GM19023 (cell line): Measurements from ENCODE around the gene FOXO1.

ENCODE experiments used
- ATAC-seq: cut with Tn5 transposase; IDR thresholded peaks from one replicate; pipeline ENCODE4 v1.9.1; 2021; ENCODE audit warnings: mild to moderate bottlenecking, moderate library complexity; ENCODE audit not compliant: unreplicated experiment

FOXO1 gene

GRCh38 chr13:40640202-40640601, 26.2 kb downstream of the FOXO1 start:
- ATAC-seq = no peak

GRCh38 chr13:40639221-40639681, 27.2 kb downstream of the FOXO1 start:
- ATAC-seq = no peak

- no peak for ATAC-seq
Measured at GRCh38 chr13:40637643-40638042, 28.8 kb downstream of the FOXO1 start.

- ATAC-seq = no peak
Measured at GRCh38 chr13:40635315-40635995, 31.0 kb downstream of the FOXO1 start.

GRCh38 chr13:40632915-40633314, 33.5 kb downstream of the FOXO1 start:
- ATAC-seq = no peak

GRCh38 chr13:40631605-40632004, 34.8 kb downstream of the FOXO1 start:
- no peak for ATAC-seq

GRCh38 chr13:40629678-40630384, 36.6 kb downstream of the FOXO1 start:
- peak; percentile 79 for ATAC-seq

- no peak for ATAC-seq
Measured at GRCh38 chr13:40626977-40627376, 39.5 kb downstream of the FOXO1 start.

- ATAC-seq = no peak
Measured at GRCh38 chr13:40626561-40626960, 39.9 kb downstream of the FOXO1 start.

- ATAC-seq = no peak
Measured at GRCh38 chr13:40624986-40625385, 41.5 kb downstream of the FOXO1 start.

GRCh38 chr13:40624383-40624782, 42.1 kb downstream of the FOXO1 start:
- ATAC-seq = no peak

GRCh38 chr13:40622761-40623160, 43.7 kb downstream of the FOXO1 start:
- ATAC-seq = no peak

GRCh38 chr13:40622246-40622645, 44.2 kb downstream of the FOXO1 start:
- ATAC-seq = no peak

- no peak for ATAC-seq
Measured at GRCh38 chr13:40619479-40619814, 47.0 kb downstream of the FOXO1 start.

GRCh38 chr13:40618581-40619478, 47.6 kb downstream of the FOXO1 start:
- no peak for ATAC-seq

GRCh38 chr13:40617801-40618356, 48.6 kb downstream of the FOXO1 start:
- ATAC-seq = no peak

GRCh38 chr13:40615619-40616018, 50.8 kb downstream of the FOXO1 start:
- ATAC-seq = no peak

GRCh38 chr13:40613914-40614313, 52.5 kb downstream of the FOXO1 start:
- no peak for ATAC-seq

GRCh38 chr13:40613192-40613818, 53.1 kb downstream of the FOXO1 start:
- ATAC-seq = peak; percentile 90

- no peak for ATAC-seq
Measured at GRCh38 chr13:40612041-40612440, 54.4 kb downstream of the FOXO1 start.

GRCh38 chr13:40611635-40612034, 54.8 kb downstream of the FOXO1 start:
- no peak for ATAC-seq
